Measurements from ENCODE around the gene ATP5F1D.

Gene ATP5F1D

DNA sequence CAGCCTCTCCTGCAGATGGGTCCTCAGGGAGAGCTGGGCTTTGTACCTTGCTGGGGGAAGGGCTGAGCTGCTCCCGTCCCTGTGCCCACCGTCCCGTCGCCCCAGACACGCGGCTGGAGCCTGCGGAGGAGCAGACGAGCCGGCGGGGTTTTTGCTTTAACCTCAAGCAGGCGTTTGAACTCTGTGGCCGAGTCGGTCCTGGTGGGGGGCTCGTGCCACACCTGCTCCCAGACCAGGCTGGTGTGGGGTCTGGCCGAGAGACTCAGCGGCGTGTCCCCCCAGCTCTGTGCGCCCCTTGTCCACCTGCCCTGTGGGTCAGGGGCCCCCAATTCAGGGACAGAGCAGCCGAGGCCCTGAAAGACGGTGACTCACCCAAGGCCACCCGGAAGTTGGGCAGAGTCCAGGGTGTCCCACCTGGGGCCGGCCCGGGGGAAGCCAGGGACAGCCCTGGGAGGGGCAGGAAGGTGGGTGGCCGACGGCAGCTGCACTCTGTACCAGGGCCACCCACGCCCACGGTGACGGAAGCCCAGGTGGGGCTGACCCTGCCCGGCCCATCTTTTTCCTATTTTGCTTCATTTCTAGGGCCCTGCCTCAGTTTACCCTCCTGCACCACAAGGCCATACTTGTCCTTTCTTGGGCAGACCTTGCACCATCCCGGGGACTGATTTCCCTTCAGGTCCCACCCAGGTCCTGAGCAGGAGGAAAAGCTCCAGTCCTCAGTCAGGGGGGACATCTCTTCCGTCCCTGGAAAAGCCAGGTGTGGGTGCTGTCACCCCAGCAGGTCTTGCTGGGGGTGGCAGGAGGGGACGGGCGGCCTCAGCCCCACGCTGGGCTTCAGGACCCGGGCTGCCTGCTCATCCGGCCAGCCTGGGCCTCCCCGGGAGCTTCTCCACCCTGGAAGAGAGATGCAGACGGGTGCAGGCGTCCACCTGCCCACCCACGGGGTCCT lies 49.4 kb downstream of the ATP5F1D start:
- TF ChIP-seq, protein P1, sequence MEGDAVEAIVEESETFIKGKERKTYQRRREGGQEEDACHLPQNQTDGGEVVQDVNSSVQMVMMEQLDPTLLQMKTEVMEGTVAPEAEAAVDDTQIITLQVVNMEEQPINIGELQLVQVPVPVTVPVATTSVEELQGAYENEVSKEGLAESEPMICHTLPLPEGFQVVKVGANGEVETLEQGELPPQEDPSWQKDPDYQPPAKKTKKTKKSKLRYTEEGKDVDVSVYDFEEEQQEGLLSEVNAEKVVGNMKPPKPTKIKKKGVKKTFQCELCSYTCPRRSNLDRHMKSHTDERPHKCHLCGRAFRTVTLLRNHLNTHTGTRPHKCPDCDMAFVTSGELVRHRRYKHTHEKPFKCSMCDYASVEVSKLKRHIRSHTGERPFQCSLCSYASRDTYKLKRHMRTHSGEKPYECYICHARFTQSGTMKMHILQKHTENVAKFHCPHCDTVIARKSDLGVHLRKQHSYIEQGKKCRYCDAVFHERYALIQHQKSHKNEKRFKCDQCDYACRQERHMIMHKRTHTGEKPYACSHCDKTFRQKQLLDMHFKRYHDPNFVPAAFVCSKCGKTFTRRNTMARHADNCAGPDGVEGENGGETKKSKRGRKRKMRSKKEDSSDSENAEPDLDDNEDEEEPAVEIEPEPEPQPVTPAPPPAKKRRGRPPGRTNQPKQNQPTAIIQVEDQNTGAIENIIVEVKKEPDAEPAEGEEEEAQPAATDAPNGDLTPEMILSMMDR (IDR thresholded peaks at IDR 0.05; ENCODE audit: borderline replicate concordance, insufficient read depth, low read depth, low read length), result no peak
- no peak overlapping the region for H3K4me3 ChIP-seq (ENCODE audit: low read depth, low read length)

DNA sequence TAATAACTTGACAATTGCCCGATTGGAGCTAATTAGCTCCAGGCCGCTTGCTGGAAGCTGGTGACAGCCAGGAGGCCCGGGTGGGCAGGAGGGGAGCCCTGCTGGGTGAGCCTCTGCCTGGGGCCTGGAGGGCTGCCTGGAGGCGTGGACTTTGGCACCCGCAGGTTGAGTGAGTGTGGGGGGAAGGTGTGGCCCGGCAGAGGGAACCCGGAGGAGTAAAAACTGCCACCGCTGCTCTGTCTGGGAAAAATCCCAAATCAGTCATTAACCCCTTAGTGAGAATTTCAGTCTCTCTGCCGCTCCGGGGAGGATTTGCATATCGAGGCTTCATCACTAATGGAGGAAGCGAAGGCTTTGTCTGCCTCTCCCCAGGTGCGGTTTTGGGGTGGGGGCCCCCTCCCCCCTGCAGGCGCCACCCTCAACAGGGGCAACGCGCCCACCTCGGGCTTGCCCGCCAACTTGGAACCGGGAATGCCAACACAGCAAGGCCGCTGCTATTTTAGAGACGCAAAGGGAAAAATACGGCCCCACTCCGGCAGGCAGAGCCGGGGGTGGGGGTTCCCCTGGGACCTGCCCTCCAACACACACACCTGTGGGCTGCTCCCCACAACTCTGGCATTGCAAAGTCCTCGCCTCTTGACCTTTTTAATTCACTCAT lies 50.3 kb downstream of the ATP5F1D start:
- no peak overlapping the region for H3K4me3 ChIP-seq (ENCODE audit: low read depth, low read length)
- TF ChIP-seq, protein P1 (IDR thresholded peaks at IDR 0.05; ENCODE audit: borderline replicate concordance, insufficient read depth, low read depth, low read length), result no peak

DNA sequence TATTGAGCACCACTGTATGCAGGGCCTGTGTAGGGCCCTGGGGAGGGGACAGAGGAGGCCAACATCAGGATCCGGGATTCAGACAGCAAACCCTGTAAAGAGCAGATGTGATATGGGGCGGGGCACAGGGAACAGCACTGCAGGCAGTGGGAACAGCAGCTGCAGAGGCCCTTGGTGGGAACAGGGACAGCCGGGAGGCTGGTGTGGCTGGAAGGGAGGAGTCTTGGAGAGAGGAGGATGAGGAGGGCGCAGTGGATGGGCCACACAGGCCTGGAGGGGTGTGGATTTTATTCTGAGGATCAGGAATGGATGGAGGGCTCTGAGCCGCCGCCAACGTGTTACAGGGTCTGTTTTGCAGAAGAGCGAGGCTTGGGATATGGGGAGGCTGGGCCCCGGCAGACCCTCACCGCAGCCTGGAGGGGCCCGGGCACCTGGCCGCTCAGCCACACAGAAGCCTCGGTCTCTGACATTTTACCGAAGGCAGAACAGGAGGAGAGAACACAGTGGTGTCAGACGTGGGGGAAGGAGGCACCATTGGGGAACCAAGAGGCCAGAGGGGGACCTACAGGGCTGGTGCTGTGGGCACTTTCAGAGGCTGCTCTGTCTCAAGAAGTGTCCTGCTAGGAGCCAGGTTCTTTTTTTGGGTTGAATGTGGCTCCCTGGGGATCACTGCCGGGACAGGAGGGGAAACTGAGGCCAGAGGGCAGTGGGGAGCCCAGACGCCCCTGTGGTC lies 51.0 kb downstream of the ATP5F1D start:
- TF ChIP-seq, protein P1 (IDR thresholded peaks at IDR 0.05; ENCODE audit: borderline replicate concordance, insufficient read depth, low read depth, low read length), result no peak
- H3K4me3 ChIP-seq (ENCODE audit: low read depth, low read length), result no peak overlapping the region

DNA sequence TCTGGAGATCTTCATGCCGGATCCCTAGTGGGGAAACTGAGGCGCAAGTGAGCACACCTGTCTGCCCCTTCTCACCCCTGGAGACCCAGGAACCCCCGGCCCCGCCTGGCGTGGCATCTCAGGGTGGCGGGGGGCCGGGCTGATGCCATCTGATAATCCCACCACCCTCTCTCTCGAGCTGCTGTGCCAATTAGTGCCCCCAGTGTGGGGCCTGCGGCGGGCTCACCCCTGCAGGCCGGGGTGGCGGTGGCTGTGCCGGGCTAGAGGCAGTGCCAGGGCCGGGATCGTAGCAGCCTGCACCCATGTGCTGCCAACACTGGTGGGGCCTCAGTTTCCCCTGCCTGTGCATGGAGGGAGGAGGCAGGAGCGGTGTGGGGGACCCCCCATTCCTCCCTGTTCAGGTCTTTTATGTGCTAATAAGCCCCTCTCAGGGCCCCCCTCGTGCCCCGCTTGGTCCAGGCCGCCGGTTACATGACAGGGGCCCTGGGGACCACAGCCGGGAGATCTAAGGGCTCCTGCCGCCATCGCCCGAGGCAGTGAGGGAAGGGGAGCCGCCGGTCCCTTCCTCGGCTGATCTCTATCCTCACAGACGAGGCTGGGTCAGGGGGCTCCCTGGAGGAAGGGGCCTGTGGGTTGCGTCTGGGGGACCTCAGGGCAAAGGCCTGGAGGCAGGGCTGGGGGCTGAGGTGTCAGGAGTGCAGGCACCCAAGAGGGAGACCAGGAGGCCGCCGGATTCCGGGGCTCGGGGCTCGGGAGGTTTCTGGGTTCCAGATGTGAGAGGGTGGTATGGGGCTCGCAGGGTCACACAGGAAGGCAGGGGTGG lies 52.4 kb downstream of the ATP5F1D start:
- H3K4me3 ChIP-seq (ENCODE audit: low read depth, low read length), result no peak overlapping the region
- TF ChIP-seq, protein P1 (IDR thresholded peaks at IDR 0.05; ENCODE audit: borderline replicate concordance, insufficient read depth, low read depth, low read length), result no peak
